22Rv1 (cell line): Measurements from ENCODE around the gene RAB24.

Experiments
- H3K27ac ChIP-seq: fragments of 450-650 bp; 2 replicates; pipeline ENCODE4 v1.5.1; 2017
- ZFX ChIP-seq: fragments of 450-650 bp; IDR thresholded peaks from 2 replicates; pipeline ENCODE4 v1.6.1; 2017; ENCODE audit warnings: antibody characterized with exemption, borderline replicate concordance
- TF ChIP-seq, protein P1 (sequence below): fragments of 450-650 bp; IDR thresholded peaks from 2 replicates; pipeline ENCODE4 v1.5.1; 2017; ENCODE audit warnings: mild to moderate bottlenecking

Gene RAB24

DNA sequence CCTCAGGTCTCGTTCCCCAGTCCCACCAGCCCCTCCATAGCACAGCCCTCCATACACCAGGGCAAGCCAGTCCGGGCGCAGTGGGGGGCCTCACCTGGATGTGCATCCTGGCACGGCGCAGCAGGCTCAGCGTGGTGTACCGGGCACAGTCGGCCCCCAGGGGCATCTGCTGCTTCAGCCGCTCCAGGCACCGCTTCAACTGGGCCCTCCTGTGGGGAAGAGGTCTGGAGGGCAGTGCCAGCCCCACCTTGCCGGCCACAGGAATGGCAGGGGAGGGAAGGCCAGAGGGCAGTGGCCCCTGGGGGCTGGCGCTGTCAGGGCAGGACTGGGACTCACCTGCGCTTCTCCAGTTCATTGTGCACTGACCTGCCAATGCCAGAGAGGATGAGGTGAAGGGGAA is 6.8 kb upstream of the RAB24 start:
- H3K27ac ChIP-seq: peak overlapping the region; percentile 92
- TF ChIP-seq ZFX: no peak
- TF ChIP-seq, protein P1, sequence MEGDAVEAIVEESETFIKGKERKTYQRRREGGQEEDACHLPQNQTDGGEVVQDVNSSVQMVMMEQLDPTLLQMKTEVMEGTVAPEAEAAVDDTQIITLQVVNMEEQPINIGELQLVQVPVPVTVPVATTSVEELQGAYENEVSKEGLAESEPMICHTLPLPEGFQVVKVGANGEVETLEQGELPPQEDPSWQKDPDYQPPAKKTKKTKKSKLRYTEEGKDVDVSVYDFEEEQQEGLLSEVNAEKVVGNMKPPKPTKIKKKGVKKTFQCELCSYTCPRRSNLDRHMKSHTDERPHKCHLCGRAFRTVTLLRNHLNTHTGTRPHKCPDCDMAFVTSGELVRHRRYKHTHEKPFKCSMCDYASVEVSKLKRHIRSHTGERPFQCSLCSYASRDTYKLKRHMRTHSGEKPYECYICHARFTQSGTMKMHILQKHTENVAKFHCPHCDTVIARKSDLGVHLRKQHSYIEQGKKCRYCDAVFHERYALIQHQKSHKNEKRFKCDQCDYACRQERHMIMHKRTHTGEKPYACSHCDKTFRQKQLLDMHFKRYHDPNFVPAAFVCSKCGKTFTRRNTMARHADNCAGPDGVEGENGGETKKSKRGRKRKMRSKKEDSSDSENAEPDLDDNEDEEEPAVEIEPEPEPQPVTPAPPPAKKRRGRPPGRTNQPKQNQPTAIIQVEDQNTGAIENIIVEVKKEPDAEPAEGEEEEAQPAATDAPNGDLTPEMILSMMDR: no peak

DNA sequence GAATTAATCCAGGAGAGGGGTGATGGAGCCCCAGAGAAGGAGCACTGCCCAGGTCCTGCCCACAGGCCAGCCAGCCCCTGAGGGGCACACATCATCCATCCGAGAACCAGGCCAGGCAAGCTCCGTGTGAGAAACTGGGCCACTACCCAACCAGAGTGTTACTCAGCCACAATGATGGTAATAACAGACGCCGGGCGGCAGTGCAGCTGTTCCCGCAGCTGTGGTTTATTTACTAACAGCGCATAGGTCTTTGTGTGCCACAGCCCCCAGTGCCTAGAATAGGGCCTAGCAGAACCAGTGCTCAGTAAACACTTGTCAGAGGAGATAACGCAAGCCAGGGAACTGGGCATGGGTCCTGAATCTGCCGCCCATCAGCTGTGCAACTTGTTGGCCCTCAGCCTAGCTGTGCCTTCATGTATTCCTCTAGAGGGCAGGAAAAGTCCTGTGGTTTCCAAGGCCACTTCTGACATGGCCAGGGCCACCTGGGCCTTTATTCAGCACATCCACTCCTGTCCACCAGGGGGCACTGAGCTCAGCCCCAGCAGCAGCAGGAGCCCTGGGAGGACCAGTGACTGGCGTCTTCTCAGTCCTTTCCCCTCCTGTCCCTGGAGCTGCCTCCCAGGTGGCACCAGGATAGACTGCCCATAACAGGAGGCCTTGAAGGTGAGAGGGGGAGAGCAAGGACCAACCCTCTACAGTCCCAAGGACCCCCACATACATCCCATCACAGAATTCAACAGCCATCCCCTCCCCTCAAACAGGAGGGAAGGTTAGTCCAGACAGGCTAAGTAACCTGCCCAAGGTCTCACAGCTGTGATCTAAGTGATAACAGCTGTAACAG is 6.1 kb upstream of the RAB24 start:
- TF ChIP-seq, protein P1: peak; percentile 98
- no peak for TF ChIP-seq ZFX
- peak overlapping the region; percentile 92 for H3K27ac ChIP-seq

DNA sequence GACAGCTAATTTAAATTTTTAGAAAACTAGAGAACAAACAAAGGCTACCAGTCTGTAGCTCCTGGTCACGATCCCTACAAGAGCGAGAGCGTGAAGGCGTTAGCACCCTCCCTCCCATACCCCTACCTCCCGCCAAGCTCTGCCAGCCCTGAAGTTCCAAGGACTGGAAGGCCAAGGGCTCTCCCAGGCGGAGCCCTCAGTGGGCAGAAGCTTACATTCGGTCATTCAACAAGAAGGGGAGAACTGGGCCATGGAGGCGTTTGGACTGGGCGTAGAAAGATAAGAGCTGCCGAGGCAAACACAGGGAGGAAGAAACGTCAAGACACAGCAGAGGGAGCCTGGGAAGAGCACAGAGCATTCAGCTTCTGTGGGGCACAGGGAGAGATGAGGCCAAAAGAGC is 5.2 kb upstream of the RAB24 start:
- TF ChIP-seq ZFX: no peak
- TF ChIP-seq, protein P1: no peak
- peak overlapping the region; percentile 92; the same call in 1 of the 2 replicates for H3K27ac ChIP-seq

DNA sequence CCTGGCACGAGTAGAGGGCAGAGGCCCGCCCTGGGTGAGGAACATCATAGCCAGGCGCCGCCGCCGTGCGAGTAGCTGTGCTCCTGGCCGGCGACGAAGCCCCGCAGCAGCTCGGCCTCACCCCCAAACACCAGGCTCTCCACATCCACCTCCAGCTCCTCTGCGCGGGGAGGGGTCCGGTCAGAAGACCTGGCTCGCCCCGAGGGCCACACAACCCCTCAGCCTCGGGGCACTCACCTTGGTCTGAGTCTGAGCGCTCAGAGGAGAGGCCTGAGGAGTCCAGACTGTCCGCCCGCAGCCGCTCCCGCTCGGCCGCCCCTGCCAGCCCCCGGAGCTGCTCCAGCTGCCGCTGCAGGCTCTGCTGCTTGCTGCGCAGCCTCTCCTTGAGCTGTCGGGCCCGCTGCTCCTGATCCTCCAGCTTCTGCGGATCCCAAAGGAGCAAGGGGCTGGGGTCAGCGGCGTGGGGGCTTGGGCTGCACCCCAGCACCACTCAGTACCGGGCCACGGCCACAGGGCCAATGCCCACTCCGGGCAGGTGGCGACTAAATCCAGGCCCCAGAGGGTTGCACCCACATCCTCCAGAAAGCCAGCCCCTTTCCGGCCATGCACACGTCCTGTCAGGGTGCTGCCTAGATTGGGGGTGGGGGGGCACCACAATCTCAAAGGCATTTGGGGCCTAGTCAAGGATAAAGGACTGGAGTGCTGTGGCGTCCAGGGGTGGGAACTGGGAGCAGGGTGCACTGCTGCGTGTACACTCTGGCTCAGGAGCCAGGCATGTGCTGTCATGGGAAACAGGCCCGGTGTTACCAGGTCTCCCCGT is 4.2 kb upstream of the RAB24 start:
- TF ChIP-seq, protein P1: no peak
- TF ChIP-seq ZFX: no peak
- peak overlapping the region; percentile 85; the same call in 1 of the 2 replicates for H3K27ac ChIP-seq

DNA sequence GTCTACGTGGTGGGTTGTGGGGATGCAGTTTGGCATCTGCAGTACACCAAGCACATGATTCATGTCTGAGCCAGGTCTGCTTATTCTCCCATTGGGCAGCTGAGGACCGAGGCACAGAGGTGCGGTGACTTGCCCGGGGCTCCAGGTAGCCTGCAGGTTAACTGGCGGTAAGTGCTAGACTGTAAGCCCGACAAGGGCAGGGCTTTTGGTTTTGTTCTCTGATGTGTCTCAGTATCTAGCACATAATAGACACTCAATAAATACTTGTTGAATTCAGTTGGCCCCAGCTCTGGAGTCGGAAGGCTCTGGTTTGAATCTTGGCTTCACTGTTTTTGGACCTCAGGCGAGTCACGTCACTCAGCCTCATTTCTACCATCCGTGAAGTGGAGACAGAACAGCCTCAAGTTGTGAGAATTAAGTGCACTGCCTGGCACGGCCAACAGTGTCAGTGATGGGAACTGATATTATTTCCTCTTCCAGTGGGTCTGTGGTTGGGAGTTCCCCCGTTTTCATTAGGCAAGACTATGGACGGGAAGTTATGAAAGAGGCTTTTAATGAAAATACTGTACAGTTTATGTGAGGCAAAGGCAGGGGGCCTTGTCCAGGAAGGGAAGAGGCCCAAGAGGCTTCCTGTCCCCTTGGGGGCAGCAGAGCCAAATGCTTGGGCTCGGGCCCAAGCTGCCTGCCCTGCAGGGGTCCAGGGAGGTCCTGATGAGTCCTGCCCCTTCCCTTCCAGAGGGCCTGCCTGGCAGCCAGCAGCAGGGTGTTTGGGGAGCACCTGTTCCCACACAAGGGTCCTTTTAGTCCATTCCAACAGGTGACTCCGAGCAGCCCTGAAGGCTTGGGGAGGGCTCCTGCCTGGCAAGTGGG is 3.4 kb upstream of the RAB24 start:
- TF ChIP-seq, protein P1: no peak
- TF ChIP-seq ZFX: no peak
- peak overlapping the region; percentile 85; the same call in 1 of the 2 replicates for H3K27ac ChIP-seq

DNA sequence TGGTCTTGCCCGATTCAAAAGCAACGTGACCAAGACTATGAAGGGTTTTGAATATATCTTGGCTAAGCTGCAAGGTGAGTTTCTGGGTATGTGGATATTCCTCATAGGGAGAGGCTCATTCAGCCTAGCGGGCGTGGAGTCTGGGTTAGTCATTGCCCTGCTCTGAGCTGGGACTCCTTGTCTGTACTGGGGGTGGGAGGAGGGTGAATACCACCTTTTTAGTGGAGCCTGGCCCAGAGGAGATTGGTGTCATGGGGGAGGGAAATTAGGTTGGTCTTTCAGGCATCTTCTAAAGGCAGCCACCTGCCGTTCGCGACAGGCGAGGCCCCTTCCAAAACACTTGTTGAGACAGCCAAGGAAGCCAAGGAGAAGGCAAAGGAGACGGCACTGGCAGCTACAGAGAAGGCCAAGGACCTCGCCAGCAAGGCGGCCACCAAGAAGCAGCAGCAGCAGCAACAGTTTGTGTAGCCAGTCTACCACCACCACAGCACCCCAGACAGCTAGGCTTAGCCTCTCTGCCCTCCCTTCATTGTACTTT is 2.7 kb upstream of the RAB24 start:
- peak overlapping the region; percentile 85 for H3K27ac ChIP-seq

DNA sequence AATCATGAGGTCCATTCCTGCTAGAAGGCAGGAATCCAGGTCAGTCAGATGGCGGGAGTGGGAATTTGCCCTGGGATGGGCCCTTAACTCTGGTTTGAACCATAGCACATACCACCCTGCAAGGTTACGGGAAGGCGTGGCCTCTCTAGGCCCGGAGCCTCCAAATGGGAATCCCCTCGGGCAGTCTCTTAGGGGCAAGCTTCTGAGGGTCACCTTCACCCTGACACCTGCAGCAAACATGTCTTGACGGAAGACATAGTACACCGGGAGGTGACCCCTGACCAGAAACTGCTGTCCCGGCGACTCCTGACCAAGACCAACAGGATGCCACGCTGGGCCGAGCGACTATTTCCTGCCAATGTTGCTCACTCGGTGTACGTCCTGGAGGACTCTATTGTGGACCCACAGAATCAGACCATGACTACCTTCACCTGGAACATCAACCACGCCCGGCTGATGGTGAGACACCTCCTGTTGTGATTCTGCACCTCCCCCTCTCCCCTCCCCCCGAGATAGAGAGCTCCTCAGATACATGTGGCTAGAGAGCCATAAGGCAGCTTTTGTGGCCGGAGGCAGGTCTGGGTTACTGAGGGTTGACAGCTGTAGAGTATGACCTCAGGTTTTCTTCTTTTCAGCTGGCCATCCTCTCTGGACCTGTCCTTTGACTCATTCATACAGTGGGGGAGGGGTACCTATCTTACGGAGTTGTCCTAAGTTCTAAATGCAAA is 1.0 kb upstream of the RAB24 start:
- H3K27ac ChIP-seq: peak overlapping the region; percentile 85
- no peak for TF ChIP-seq ZFX
- TF ChIP-seq, protein P1: no peak
